ENCODE results near the gene ANKS3.

Gene ANKS3

DNA sequence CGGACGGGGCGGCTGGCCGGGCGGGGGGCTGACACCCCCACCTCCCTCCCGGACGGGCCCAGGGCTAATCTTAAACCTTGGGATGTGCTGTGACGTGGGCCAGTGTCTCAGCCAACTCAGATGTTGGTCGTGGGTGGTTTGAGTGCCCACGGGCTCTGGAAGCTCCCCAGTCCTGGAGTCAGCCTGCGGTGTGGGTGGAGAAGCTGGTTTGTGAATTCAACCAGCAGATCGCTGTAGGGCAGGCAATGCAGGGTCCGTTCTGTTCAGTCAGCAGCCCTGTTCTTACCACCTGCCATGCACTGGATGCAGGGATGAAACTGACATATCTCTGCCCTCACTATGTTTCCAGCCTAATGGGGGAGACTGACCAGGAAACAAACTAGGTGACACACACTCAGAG, 40.9 kb upstream of the ANKS3 start:
- no peaks in the 10 kb centered on the region for H4K20me1 ChIP-seq (ENCODE audit: insufficient read depth, low read length)
- H3K4me1 ChIP-seq (ENCODE audit: insufficient read depth, low read length) = no peaks in the 10 kb centered on the region
- no peak overlapping the region for H2AFZ ChIP-seq (ENCODE audit: low read depth, low read length)
- no peak for TF ChIP-seq EZH2 (IDR thresholded peaks at IDR 0.05; ENCODE audit: borderline replicate concordance, low read depth, low read length, severe bottlenecking)
- TF ChIP-seq, protein P1, sequence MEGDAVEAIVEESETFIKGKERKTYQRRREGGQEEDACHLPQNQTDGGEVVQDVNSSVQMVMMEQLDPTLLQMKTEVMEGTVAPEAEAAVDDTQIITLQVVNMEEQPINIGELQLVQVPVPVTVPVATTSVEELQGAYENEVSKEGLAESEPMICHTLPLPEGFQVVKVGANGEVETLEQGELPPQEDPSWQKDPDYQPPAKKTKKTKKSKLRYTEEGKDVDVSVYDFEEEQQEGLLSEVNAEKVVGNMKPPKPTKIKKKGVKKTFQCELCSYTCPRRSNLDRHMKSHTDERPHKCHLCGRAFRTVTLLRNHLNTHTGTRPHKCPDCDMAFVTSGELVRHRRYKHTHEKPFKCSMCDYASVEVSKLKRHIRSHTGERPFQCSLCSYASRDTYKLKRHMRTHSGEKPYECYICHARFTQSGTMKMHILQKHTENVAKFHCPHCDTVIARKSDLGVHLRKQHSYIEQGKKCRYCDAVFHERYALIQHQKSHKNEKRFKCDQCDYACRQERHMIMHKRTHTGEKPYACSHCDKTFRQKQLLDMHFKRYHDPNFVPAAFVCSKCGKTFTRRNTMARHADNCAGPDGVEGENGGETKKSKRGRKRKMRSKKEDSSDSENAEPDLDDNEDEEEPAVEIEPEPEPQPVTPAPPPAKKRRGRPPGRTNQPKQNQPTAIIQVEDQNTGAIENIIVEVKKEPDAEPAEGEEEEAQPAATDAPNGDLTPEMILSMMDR (IDR thresholded peaks at IDR 0.05; ENCODE audit: borderline replicate concordance, extremely low read depth, low read length, poor library complexity, severe bottlenecking) = no peak
- no peaks in the 10 kb centered on the region for H3K9me3 ChIP-seq (ENCODE audit: insufficient read depth, low read length, severe bottlenecking)
- no peak for DNase-seq
- no peak overlapping the region for H3K4me3 ChIP-seq (ENCODE audit: low read depth in 1 of 2, low read length in 2 of 2)
- H3K36me3 ChIP-seq (ENCODE audit: insufficient read depth, low read length) = no peaks in the 10 kb centered on the region
- no peaks in the 10 kb centered on the region for H3K27me3 ChIP-seq (ENCODE audit: insufficient read depth, low read length, poor library complexity)
- H3K79me2 ChIP-seq (ENCODE audit: insufficient read depth, low read length) = no peaks in the 10 kb centered on the region
- no peak overlapping the region for H3K9ac ChIP-seq (ENCODE audit: low read depth, low read length)
- no peak overlapping the region for H3K27ac ChIP-seq (ENCODE audit: low read length)
- H3K4me2 ChIP-seq (ENCODE audit: insufficient read depth, low read length) = no peak overlapping the region
- no peak for ATAC-seq (ENCODE audit: insufficient read depth, low read depth)

DNA sequence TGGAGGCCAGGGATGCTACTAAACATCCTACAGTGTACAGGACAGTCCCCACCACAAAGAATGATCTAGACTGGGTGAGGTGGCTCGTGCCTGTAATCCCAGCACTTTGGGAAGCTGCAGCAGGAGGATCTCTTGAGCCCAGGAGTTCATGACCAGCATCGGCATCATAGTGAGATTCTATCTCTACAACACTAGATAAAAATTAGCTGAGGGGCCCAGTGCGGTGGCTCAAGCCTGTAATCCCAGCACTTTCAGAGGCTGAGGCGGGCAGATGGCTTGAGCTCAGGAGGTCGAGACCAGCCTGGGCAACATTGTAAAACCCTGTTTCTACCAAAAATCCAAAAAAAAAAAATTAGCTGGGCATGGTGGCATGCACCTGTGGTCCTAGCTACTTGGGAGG, 38.3 kb upstream of the ANKS3 start:
- TF ChIP-seq EZH2 (IDR thresholded peaks at IDR 0.05; ENCODE audit: borderline replicate concordance, low read depth, low read length, severe bottlenecking) = no peak
- TF ChIP-seq, protein P1 (IDR thresholded peaks at IDR 0.05; ENCODE audit: borderline replicate concordance, extremely low read depth, low read length, poor library complexity, severe bottlenecking) = no peak
- H3K9ac ChIP-seq (ENCODE audit: low read depth, low read length) = no peak overlapping the region
- DNase-seq (no peak), ATAC-seq (ENCODE audit: insufficient read depth, low read depth) (no peak)
- no peak overlapping the region for H3K4me2 ChIP-seq (ENCODE audit: insufficient read depth, low read length)
- H3K36me3 ChIP-seq (ENCODE audit: insufficient read depth, low read length) = no peaks in the 10 kb centered on the region
- H3K4me1 ChIP-seq (ENCODE audit: insufficient read depth, low read length) = peaks cover 14% of the 10 kb centered on the region
- H3K79me2 ChIP-seq (ENCODE audit: insufficient read depth, low read length) = peaks cover under 1% of the 10 kb centered on the region; the same call in 1 of the 2 replicates
- H3K27me3 ChIP-seq (ENCODE audit: insufficient read depth, low read length, poor library complexity) = no peaks in the 10 kb centered on the region
- no peaks in the 10 kb centered on the region for H3K9me3 ChIP-seq (ENCODE audit: insufficient read depth, low read length, severe bottlenecking)
- no peak overlapping the region for H3K4me3 ChIP-seq (ENCODE audit: low read depth in 1 of 2, low read length in 2 of 2)
- no peak overlapping the region for H3K27ac ChIP-seq (ENCODE audit: low read length)
- H4K20me1 ChIP-seq (ENCODE audit: insufficient read depth, low read length) = no peaks in the 10 kb centered on the region
- no peak overlapping the region for H2AFZ ChIP-seq (ENCODE audit: low read depth, low read length)

DNA sequence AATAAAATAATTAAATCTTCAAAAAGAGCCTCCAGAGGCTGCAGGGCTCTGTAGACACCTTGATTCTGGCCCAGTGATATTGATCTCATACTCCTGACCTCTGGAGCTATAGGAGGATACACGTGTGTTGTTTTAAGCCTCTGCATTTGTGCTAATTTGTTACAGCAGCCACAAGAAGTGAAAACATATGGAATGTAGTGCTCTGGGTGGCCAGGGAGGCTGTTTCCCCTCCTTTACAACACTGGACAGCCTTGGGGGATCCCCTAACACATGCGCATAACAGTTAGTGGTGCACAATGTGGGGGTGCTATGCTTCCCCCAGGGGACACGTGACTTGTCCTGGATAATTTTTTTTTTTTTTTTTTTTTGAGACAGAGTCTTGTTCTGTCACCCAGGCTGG, 37.6 kb upstream of the ANKS3 start:
- DNase-seq (no peak), ATAC-seq (ENCODE audit: insufficient read depth, low read depth) (no peak)
- peaks cover 7% of the 10 kb centered on the region for H3K79me2 ChIP-seq (ENCODE audit: insufficient read depth, low read length)
- H3K27me3 ChIP-seq (ENCODE audit: insufficient read depth, low read length, poor library complexity) = no peaks in the 10 kb centered on the region
- no peaks in the 10 kb centered on the region for H4K20me1 ChIP-seq (ENCODE audit: insufficient read depth, low read length)
- H3K4me2 ChIP-seq (ENCODE audit: insufficient read depth, low read length) = no peak overlapping the region
- no peak overlapping the region for H3K4me3 ChIP-seq (ENCODE audit: low read depth in 1 of 2, low read length in 2 of 2)
- no peak overlapping the region for H2AFZ ChIP-seq (ENCODE audit: low read depth, low read length)
- H3K9me3 ChIP-seq (ENCODE audit: insufficient read depth, low read length, severe bottlenecking) = no peaks in the 10 kb centered on the region
- H3K4me1 ChIP-seq (ENCODE audit: insufficient read depth, low read length) = peaks cover 16% of the 10 kb centered on the region
- no peak overlapping the region for H3K27ac ChIP-seq (ENCODE audit: low read length)
- H3K36me3 ChIP-seq (ENCODE audit: insufficient read depth, low read length) = no peaks in the 10 kb centered on the region; the same call in 1 of the 2 replicates
- H3K9ac ChIP-seq (ENCODE audit: low read depth, low read length) = no peak overlapping the region
- TF ChIP-seq EZH2 (IDR thresholded peaks at IDR 0.05; ENCODE audit: borderline replicate concordance, low read depth, low read length, severe bottlenecking) = no peak
- TF ChIP-seq, protein P1 (IDR thresholded peaks at IDR 0.05; ENCODE audit: borderline replicate concordance, extremely low read depth, low read length, poor library complexity, severe bottlenecking) = no peak

DNA sequence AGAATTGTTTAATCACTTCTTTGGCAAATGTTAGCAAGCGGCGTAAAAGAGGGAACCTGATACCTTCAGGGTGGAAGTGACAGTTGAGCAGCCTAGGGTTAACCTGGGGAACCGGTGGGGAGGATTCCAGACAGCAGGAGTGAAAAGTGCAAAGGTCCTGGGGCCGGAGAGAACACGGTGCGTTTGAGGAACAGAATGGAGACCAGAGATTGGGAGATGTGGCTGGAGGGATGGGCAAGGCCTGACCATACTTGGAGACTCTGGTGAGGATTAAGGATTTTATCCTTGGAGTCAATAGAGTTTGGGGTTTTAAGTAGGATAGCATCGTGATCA, 35.2 kb upstream of the ANKS3 start:
- no peaks in the 10 kb centered on the region for H3K9me3 ChIP-seq (ENCODE audit: insufficient read depth, low read length, severe bottlenecking)
- peaks cover 24% of the 10 kb centered on the region for H3K79me2 ChIP-seq (ENCODE audit: insufficient read depth, low read length)
- ATAC-seq (ENCODE audit: insufficient read depth, low read depth) (no peak), DNase-seq (no peak)
- no peak overlapping the region for H3K4me3 ChIP-seq (ENCODE audit: low read depth in 1 of 2, low read length in 2 of 2)
- no peak for TF ChIP-seq EZH2 (IDR thresholded peaks at IDR 0.05; ENCODE audit: borderline replicate concordance, low read depth, low read length, severe bottlenecking)
- TF ChIP-seq, protein P1 (IDR thresholded peaks at IDR 0.05; ENCODE audit: borderline replicate concordance, extremely low read depth, low read length, poor library complexity, severe bottlenecking) = no peak
- no peak overlapping the region for H3K27ac ChIP-seq (ENCODE audit: low read length)
- peaks cover 12% of the 10 kb centered on the region for H3K36me3 ChIP-seq (ENCODE audit: insufficient read depth, low read length)
- H3K4me2 ChIP-seq (ENCODE audit: insufficient read depth, low read length) = no peak overlapping the region; the same call in 1 of the 2 replicates
- no peak overlapping the region for H3K9ac ChIP-seq (ENCODE audit: low read depth, low read length)
- H4K20me1 ChIP-seq (ENCODE audit: insufficient read depth, low read length) = 0 out of 2 replicates have a peak, but pooled peaks cover 3% of the 10 kb centered on the region
- H2AFZ ChIP-seq (ENCODE audit: low read depth, low read length) = no peak overlapping the region
- H3K4me1 ChIP-seq (ENCODE audit: insufficient read depth, low read length) = peaks cover 34% of the 10 kb centered on the region
- no peaks in the 10 kb centered on the region for H3K27me3 ChIP-seq (ENCODE audit: insufficient read depth, low read length, poor library complexity)

Measured in DND-41 (cell line).